Activated CD4-positive, alpha-beta T cell treated with anti-CD3 and anti-CD28 coated beads, Interleukin-2, amount 10 ng/mL, durations not matched to agents 7 days and 5 days (primary cell): ENCODE data around the gene OPTC. TPM values are rescaled to one million over a fixed set of nuclear protein-coding genes. Genes with fewer than 3 reads are reported as not detected.
"Not testable (repeated sequence)": the region's sequence is repeated elsewhere in the genome, so short reads cannot be mapped to it uniquely, and the experiment has no call there.

Source experiments
- CTCF ChIA-PET: fragments of 350-600 bp; sonication (Branson Sonifier 250); formaldehyde crosslinking; loops from one replicate; lab custom pipeline; 2021; ENCODE audit warnings: antibody characterized with exemption; lab: Charles Lee
- POLR2A ChIA-PET: fragments of 350-600 bp; sonication (Branson Sonifier 250); formaldehyde crosslinking; loops from one replicate; lab custom pipeline; 2021; ENCODE audit warnings: antibody characterized with exemption; lab: Charles Lee
- DNase-seq: peaks from one replicate; pipeline ENCODE4 v3.0.0-alpha.2; 2020
- H3K27ac Mint-ChIP-seq: one replicate; pipeline ENCODE4 v1.8.0; 2021; ENCODE audit warnings: mild to moderate bottlenecking, moderate library complexity, mixed read lengths
- H3K27me3 Mint-ChIP-seq: one replicate; pipeline ENCODE4 v1.8.0; 2021; ENCODE audit warnings: mixed read lengths
- H3K36me3 Mint-ChIP-seq: one replicate; pipeline ENCODE4 v1.8.0; 2021; ENCODE audit warnings: low read depth, mixed read lengths
- H3K4me1 Mint-ChIP-seq: one replicate; pipeline ENCODE4 v1.8.0; 2021; ENCODE audit warnings: mixed read lengths
- H3K4me3 Mint-ChIP-seq: one replicate; pipeline ENCODE4 v1.8.0; 2021; ENCODE audit warnings: mild to moderate bottlenecking, moderate library complexity, mixed read lengths
- H3K9me3 Mint-ChIP-seq: one replicate; pipeline ENCODE4 v1.8.0; 2021; ENCODE audit warnings: mixed read lengths
- total RNA-seq, 2 experiments: library from RNA; stranded (reverse); gene quantifications; one replicate each; pipeline ENCODE4 v1.2.3, GENCODE V29; 2021

The OPTC gene, protein sequence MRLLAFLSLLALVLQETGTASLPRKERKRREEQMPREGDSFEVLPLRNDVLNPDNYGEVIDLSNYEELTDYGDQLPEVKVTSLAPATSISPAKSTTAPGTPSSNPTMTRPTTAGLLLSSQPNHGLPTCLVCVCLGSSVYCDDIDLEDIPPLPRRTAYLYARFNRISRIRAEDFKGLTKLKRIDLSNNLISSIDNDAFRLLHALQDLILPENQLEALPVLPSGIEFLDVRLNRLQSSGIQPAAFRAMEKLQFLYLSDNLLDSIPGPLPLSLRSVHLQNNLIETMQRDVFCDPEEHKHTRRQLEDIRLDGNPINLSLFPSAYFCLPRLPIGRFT
- not detected for total RNA-seq

GRCh38 chr1:203493901-203494300, at the start of gene OPTC:
Gene OPTC (plus strand): TSS chr1:203494153. CDS start chr1:203496006, 1,853 bp downstream.
- Mint-ChIP-seq H3K27ac (no peak within 1 kb of the TSS), H3K4me3 (no peak within 1 kb of the TSS), H3K36me3 (no peaks in the 10 kb centered on the region), H3K9me3 (no peaks in the 10 kb centered on the region), H3K27me3 (no peaks in the 10 kb centered on the region), H3K4me1 (peaks cover 2% of the 10 kb centered on the region)
- POLR2A ChIA-PET: no interaction called here
- no peak for DNase-seq
- CTCF ChIA-PET: interaction anchor here (0.6 to 2.1 kb wide), 3 partner anchors 18 to 321 kb away, joined by 3 to 10 read pairs (median 4); no protein-coding TSS in a partner anchor

GRCh38 chr1:203444171-203444576, 49.8 kb upstream of the OPTC start:
- Mint-ChIP-seq H3K4me1 (no peaks in the 10 kb centered on the region), H3K4me3 (no peak overlapping the region), H3K27ac (no peak overlapping the region), H3K36me3 (no peaks in the 10 kb centered on the region), H3K27me3 (peaks cover 16% of the 10 kb centered on the region), H3K9me3 (peaks cover 2% of the 10 kb centered on the region)
- ChIA-PET POLR2A (no interaction called here), CTCF (no interaction called here)
- no peak for DNase-seq

DNA sequence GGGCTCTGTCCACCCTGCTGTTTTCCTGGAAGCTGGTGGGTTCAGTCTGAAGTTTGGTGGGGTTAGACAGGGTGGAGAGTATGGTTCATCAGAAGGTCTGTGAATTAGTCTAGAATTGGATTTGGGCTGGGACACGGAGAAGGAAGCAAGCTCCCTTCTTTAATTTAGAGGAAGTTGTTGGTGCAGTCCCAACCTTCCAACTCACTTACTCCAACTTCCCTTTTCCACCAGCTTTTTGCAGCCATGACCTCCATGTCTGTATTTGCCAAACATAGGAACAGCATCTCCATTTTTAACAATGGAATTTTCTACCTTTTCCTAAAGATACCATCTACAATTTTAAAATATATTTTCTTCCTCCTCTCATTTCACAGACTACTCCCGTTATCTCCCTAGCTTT, 46.8 kb upstream of the OPTC start:
- Mint-ChIP-seq H3K4me1 (no peaks in the 10 kb centered on the region), H3K27ac (no peak overlapping the region), H3K36me3 (no peaks in the 10 kb centered on the region), H3K4me3 (no peak overlapping the region), H3K9me3 (peaks cover 2% of the 10 kb centered on the region), H3K27me3 (peaks cover 22% of the 10 kb centered on the region)
- ChIA-PET CTCF (no interaction called here), POLR2A (no interaction called here)
- no peak for DNase-seq

GRCh38 chr1:203447598-203447997, 46.4 kb upstream of the OPTC start:
- DNase-seq, H3K27ac Mint-ChIP-seq, H3K4me3 Mint-ChIP-seq, POLR2A ChIA-PET, CTCF ChIA-PET, H3K9me3 Mint-ChIP-seq, H3K36me3 Mint-ChIP-seq, H3K4me1 Mint-ChIP-seq: not testable (repeated sequence)
- H3K27me3 Mint-ChIP-seq: peaks cover 24% of the 10 kb centered on the region

GRCh38 chr1:203448521-203449061, 45.4 kb upstream of the OPTC start:
- Mint-ChIP-seq H3K36me3 (no peaks in the 10 kb centered on the region), H3K27me3 (peaks cover 21% of the 10 kb centered on the region), H3K27ac (no peak overlapping the region), H3K4me3 (no peak overlapping the region), H3K9me3 (peaks cover 2% of the 10 kb centered on the region), H3K4me1 (no peaks in the 10 kb centered on the region)
- DNase-seq: no peak
- ChIA-PET POLR2A (no interaction called here), CTCF (no interaction called here)

DNA sequence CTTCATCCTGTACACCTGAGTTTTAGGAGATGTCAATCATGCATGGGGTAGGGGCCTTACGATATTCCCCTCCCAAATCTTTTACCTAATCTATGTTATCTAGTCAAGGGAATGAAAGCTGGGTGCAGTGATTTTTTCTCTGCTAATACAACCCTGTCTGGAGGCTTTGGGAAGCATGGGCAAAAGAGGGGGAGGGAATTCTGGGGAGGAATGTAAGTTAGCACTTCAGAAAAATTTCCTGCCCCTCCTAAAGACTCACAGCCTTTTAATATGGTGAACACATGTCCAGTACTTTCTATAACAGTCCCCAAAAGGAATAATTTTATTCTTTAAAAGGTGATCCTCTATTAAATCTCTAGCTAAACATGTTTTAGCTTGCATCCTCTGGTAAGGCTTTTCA, 44.0 kb upstream of the OPTC start:
- Mint-ChIP-seq H3K27me3 (peaks cover 19% of the 10 kb centered on the region), H3K27ac (no peak overlapping the region), H3K9me3 (peaks cover under 1% of the 10 kb centered on the region), H3K4me1 (no peaks in the 10 kb centered on the region), H3K36me3 (no peaks in the 10 kb centered on the region), H3K4me3 (no peak overlapping the region)
- POLR2A ChIA-PET: no interaction called here
- CTCF ChIA-PET: interaction anchor here (1.0 kb wide), 1 partner anchor 34 kb away, joined by 3 read pairs; no protein-coding TSS in a partner anchor
- DNase-seq: no peak

DNA sequence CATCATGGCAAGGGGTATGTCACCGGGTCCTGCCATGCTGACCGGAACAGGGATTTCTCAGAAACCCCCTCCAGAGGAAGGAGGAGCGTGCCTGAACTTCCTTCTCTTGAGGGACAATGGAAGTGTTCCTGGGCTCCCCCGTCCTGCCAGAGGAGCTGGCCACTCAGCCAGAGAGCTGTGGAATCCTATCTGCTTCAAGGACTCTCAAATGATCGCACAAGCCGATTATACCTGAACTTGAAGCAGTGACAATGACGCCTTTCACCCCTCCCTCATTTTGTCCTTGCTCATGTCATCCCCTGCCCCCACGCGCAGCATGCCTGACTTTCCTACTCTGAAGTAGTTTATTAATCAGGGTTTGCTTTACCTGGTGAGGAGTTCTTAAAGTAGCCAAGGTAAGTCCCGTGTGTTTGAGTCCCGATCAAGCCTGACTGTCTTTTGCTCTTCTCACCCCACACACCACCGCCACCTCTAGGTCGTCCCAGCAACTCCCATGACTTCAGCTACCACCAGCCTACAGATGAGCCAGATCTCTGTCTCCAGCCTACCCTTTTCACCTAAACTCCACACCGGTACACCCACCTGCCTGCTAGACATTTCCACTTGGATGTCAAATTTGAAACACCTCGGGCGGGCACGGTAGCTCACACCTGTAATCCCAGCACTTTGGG, 43.3 kb upstream of the OPTC start:
- Mint-ChIP-seq H3K4me1 (no peaks in the 10 kb centered on the region), H3K27me3 (peaks cover 17% of the 10 kb centered on the region), H3K36me3 (no peaks in the 10 kb centered on the region), H3K27ac (no peak overlapping the region), H3K9me3 (no peaks in the 10 kb centered on the region), H3K4me3 (no peak overlapping the region)
- DNase-seq: no peak
- CTCF ChIA-PET: interaction anchor here (1.0 kb wide), 1 partner anchor 35 kb away, joined by 3 read pairs; no protein-coding TSS in a partner anchor
- POLR2A ChIA-PET: no interaction called here

GRCh38 chr1:203451836-203452784, 41.8 kb upstream of the OPTC start:
- Mint-ChIP-seq H3K36me3 (no peaks in the 10 kb centered on the region), H3K27me3 (peaks cover 21% of the 10 kb centered on the region), H3K4me3 (no peak overlapping the region), H3K4me1 (no peaks in the 10 kb centered on the region), H3K27ac (no peak overlapping the region), H3K9me3 (no peaks in the 10 kb centered on the region)
- DNase-seq: no peak
- CTCF ChIA-PET: no interaction called here
- POLR2A ChIA-PET: no interaction called here

GRCh38 chr1:203453016-203453415, 40.9 kb upstream of the OPTC start:
- H3K36me3 Mint-ChIP-seq: no peaks in the 10 kb centered on the region
- H3K4me1 Mint-ChIP-seq: no peaks in the 10 kb centered on the region
- peaks cover 21% of the 10 kb centered on the region for H3K27me3 Mint-ChIP-seq
- no peak for DNase-seq
- H3K4me3 Mint-ChIP-seq: no peak overlapping the region
- H3K9me3 Mint-ChIP-seq: no peaks in the 10 kb centered on the region
- CTCF ChIA-PET: no interaction called here
- POLR2A ChIA-PET: no interaction called here
- no peak overlapping the region for H3K27ac Mint-ChIP-seq

DNA sequence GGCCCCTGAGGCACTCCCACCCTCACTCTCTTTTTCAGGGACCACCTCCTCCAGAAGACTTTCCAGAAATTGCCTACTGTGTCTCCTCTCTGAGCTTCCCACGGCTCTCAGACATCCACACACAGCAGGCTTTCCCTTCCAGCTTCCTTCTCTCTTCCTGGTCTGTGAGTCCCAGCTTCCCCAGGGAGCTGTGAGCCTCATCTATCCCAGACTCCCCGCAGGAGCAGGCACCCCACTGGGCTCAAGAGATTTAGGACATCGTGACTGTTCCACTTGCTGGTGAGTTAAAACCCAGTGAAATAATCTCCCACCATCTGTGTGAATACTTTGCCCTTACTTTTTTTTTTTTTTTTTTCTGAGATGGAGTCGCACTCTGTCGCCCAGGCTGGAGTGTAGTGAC, 40.3 kb upstream of the OPTC start:
- Mint-ChIP-seq H3K4me1 (no peaks in the 10 kb centered on the region), H3K4me3 (no peak overlapping the region), H3K36me3 (no peaks in the 10 kb centered on the region), H3K9me3 (no peaks in the 10 kb centered on the region), H3K27ac (no peak overlapping the region), H3K27me3 (peaks cover 25% of the 10 kb centered on the region)
- ChIA-PET CTCF (no interaction called here), POLR2A (no interaction called here)
- DNase-seq: no peak

GRCh38 chr1:203454986-203455471, 38.9 kb upstream of the OPTC start:
- CTCF ChIA-PET: no interaction called here
- no peaks in the 10 kb centered on the region for H3K4me1 Mint-ChIP-seq
- no peak overlapping the region for H3K27ac Mint-ChIP-seq
- H3K27me3 Mint-ChIP-seq: peaks cover 22% of the 10 kb centered on the region
- H3K9me3 Mint-ChIP-seq: no peaks in the 10 kb centered on the region
- no peak for DNase-seq
- no peak overlapping the region for H3K4me3 Mint-ChIP-seq
- POLR2A ChIA-PET: no interaction called here
- H3K36me3 Mint-ChIP-seq: no peaks in the 10 kb centered on the region

GRCh38 chr1:203455706-203456105, 38.2 kb upstream of the OPTC start:
- H3K27me3 Mint-ChIP-seq: peaks cover 24% of the 10 kb centered on the region

More at GRCh38 chr1:203455706-203456105, 38.2 kb upstream of the OPTC start:
- Mint-ChIP-seq H3K4me3 (no peak overlapping the region), H3K9me3 (no peaks in the 10 kb centered on the region), H3K36me3 (no peaks in the 10 kb centered on the region), H3K4me1 (no peaks in the 10 kb centered on the region), H3K27ac (no peak overlapping the region)
- ChIA-PET POLR2A (no interaction called here), CTCF (interaction anchor here (1.1 kb wide), 1 partner anchor 216 kb away, joined by 3 read pairs; no protein-coding TSS in a partner anchor)
- DNase-seq: no peak
